Fibroblast of lung (primary cell): ENCODE results near the gene RAPGEF4. TPM values are rescaled to one million over a fixed set of nuclear protein-coding genes. Genes with fewer than 3 reads are reported as not detected.

Experiments used
- DNase-seq, 2 donors: peaks; one replicate each; pipeline versions ENCODE4 v3.0.0 to v3.0.0-alpha.2; 2010; ENCODE audit warnings: low read depth in 2 of 2
- H2AFZ ChIP-seq: 2 replicates; pipeline ENCODE4 v1.5.1; 2012; ENCODE audit warnings: low read length, control low read depth, inconsistent platforms
- H3K27ac ChIP-seq: 2 replicates; pipeline ENCODE4 v1.5.1; 2011; ENCODE audit warnings: low read length, control low read depth; ENCODE audit not compliant: insufficient read depth
- H3K27me3 ChIP-seq: 2 replicates; pipeline ENCODE4 v1.5.1; 2011; ENCODE audit warnings: mild to moderate bottlenecking, low read length; ENCODE audit not compliant: control insufficient read depth, insufficient read depth
- H3K36me3 ChIP-seq: 2 replicates; pipeline ENCODE4 v1.5.1; 2011; ENCODE audit warnings: low read length; ENCODE audit not compliant: control insufficient read depth, insufficient read depth
- H3K4me1 ChIP-seq: 2 replicates; pipeline ENCODE4 v1.5.1; 2011; ENCODE audit warnings: low read length; ENCODE audit not compliant: control insufficient read depth, insufficient read depth; ENCODE audit errors: extremely low read depth
- H3K4me2 ChIP-seq: 2 replicates; pipeline ENCODE4 v1.5.1; 2011; ENCODE audit warnings: low read length, control low read depth; ENCODE audit not compliant: insufficient read depth; ENCODE audit errors: extremely low read depth
- H3K4me3 ChIP-seq, 4 experiments: fragments of 200-600 bp in 1 of 4; sonication (generic) in 1 of 4; replicated peaks in 1 of 4; 2 replicates each; pipeline ENCODE4 v1.5.1; 2011 to 2016; ENCODE audit warnings: low read length in 4 of 4, low read depth in 3 of 4, mild to moderate bottlenecking in 3 of 4, control low read depth in 2 of 4, inconsistent platforms in 1 of 4, mixed read lengths in 1 of 4; ENCODE audit not compliant: insufficient read depth in 1 of 4; ENCODE audit errors: control extremely low read depth in 1 of 4
- H3K79me2 ChIP-seq: 2 replicates; pipeline ENCODE4 v1.5.1; 2012; ENCODE audit warnings: mild to moderate bottlenecking, low read length, inconsistent platforms; ENCODE audit not compliant: control insufficient read depth, insufficient read depth
- H3K9ac ChIP-seq: 2 replicates; pipeline ENCODE4 v1.5.1; 2011; ENCODE audit warnings: mild to moderate bottlenecking, low read length, control low read depth; ENCODE audit not compliant: insufficient read depth
- H3K9me3 ChIP-seq: 2 replicates; pipeline ENCODE4 v1.5.1; 2012; ENCODE audit warnings: low read depth, low read length; ENCODE audit not compliant: control insufficient read depth, insufficient read depth
- H4K20me1 ChIP-seq: 2 replicates; pipeline ENCODE4 v1.5.1; 2011; ENCODE audit warnings: low read length; ENCODE audit not compliant: control insufficient read depth, insufficient read depth; ENCODE audit errors: extremely low read depth
- CTCF ChIP-seq, 2 donors: IDR thresholded peaks in 1 of 2; conservative IDR thresholded peaks in 1 of 2; 1 replicate in 1 of 2; 2 replicates in 1 of 2; pipeline ENCODE4 v1.5.1; 2011 to 2012; ENCODE audit warnings: low read length in 2 of 2, control low read depth in 1 of 2, inconsistent platforms in 1 of 2, low read depth in 1 of 2, mild to moderate bottlenecking in 1 of 2
- EZH2 ChIP-seq: IDR thresholded peaks from 2 replicates; pipeline ENCODE4 v1.5.1; 2012; ENCODE audit warnings: low read length, control low read depth, mild to moderate bottlenecking; ENCODE audit errors: missing control alignments
- polyA plus RNA-seq, 2 donors: library from polyadenylated mRNA; depleted of rRNA in 1 of 2; stranded (reverse) in 1 of 2; unstranded in 1 of 2; fragments of >200 nt; gene quantifications; 2 replicates each; pipeline ENCODE4 v1.2.1, GENCODE V29; 2011 to 2012; ENCODE audit warnings: missing spikeins in 1 of 2
- total RNA-seq: library from RNA; depleted of rRNA; stranded (reverse); fragments of >200 nt; gene quantifications from 2 replicates; pipeline ENCODE4 v1.2.1, GENCODE V29; 2014

Gene RAPGEF4
- total and polyA plus RNA-seq, 2 donors (not counting 1 experiment from before 2014, with no cell fraction given): 0.51 to 3.0 TPM

- no peak for TF ChIP-seq EZH2
- TF ChIP-seq CTCF (conservative IDR thresholded peaks at IDR 0.05 in 1 of 2, IDR thresholded peaks at IDR 0.05 in 1 of 2; ENCODE audit: low read depth in 1 of 2, low read length in 2 of 2): no peak
- Histone ChIP-seq H3K4me3 (no peak overlapping the region), H4K20me1 (no peaks in the 10 kb centered on the region), H3K9me3 (no peaks in the 10 kb centered on the region), H3K79me2 (no peaks in the 10 kb centered on the region), H3K27ac (no peak overlapping the region), H3K9ac (no peak overlapping the region), H3K4me1 (no peaks in the 10 kb centered on the region), H2AFZ (no peak overlapping the region), H3K36me3 (no peaks in the 10 kb centered on the region), H3K27me3 (peaks cover 19% of the 10 kb centered on the region), H3K4me2 (no peak overlapping the region)
- DNase-seq: no peak
Observed at GRCh38 chr2:172893671-172894070, 158.0 kb downstream of the RAPGEF4 start.

- Histone ChIP-seq H3K4me2 (no peak overlapping the region), H3K4me3 (no peak overlapping the region), H3K27ac (no peak overlapping the region), H3K9me3 (no peaks in the 10 kb centered on the region), H3K4me1 (no peaks in the 10 kb centered on the region), H3K27me3 (peaks cover 24% of the 10 kb centered on the region), H4K20me1 (no peaks in the 10 kb centered on the region), H3K9ac (no peak overlapping the region), H2AFZ (no peak overlapping the region), H3K36me3 (no peaks in the 10 kb centered on the region), H3K79me2 (no peaks in the 10 kb centered on the region)
- peak in 1 of 2 donors; percentile 12 for DNase-seq
- TF ChIP-seq CTCF (conservative IDR thresholded peaks at IDR 0.05 in 1 of 2, IDR thresholded peaks at IDR 0.05 in 1 of 2; ENCODE audit: low read depth in 1 of 2, low read length in 2 of 2) (no peak), EZH2 (no peak)
Observed at GRCh38 chr2:172894689-172895387, 159.2 kb downstream of the RAPGEF4 start.

GRCh38 chr2:172896661-172897081, 161.0 kb downstream of the RAPGEF4 start:
- H3K36me3 ChIP-seq: no peaks in the 10 kb centered on the region
- no peak for DNase-seq
- no peak overlapping the region for H2AFZ ChIP-seq
- peaks cover 22% of the 10 kb centered on the region for H3K27me3 ChIP-seq
- no peak for TF ChIP-seq CTCF (conservative IDR thresholded peaks at IDR 0.05 in 1 of 2, IDR thresholded peaks at IDR 0.05 in 1 of 2; ENCODE audit: low read depth in 1 of 2, low read length in 2 of 2)
- TF ChIP-seq EZH2: no peak
- H3K4me3 ChIP-seq: no peak overlapping the region
- H3K27ac ChIP-seq: no peak overlapping the region
- no peaks in the 10 kb centered on the region for H3K79me2 ChIP-seq
- H3K4me1 ChIP-seq: no peaks in the 10 kb centered on the region
- H3K4me2 ChIP-seq: no peak overlapping the region
- no peak overlapping the region for H3K9ac ChIP-seq
- no peaks in the 10 kb centered on the region for H3K9me3 ChIP-seq
- no peaks in the 10 kb centered on the region for H4K20me1 ChIP-seq
